ENCODE results near the gene NSUN4. TPM values are rescaled to one million over a fixed set of nuclear protein-coding genes. Genes with fewer than 3 reads are reported as not detected.

Gene NSUN4
- total and polyA plus RNA-seq, 4 experiments from 2014 or later = 7.7 to 26.9 (median 22.5) TPM

GRCh38 chr1:46379996-46380395, 39.4 kb downstream of the NSUN4 start:
- Mint-ChIP-seq H3K9me3 (peaks cover 0 to 14% (median 6%) of the 10 kb centered on the region in 8 donors), H3K36me3 (peaks cover 4 to 5% of the 10 kb centered on the region in 2 donors), H3K27me3 (no peaks in the 10 kb centered on the region), H3K27ac (no peak overlapping the region), H3K4me1 (no peaks in the 10 kb centered on the region), H3K4me3 (no peak overlapping the region)
- CTCF ChIA-PET (ENCODE audit: partially characterized antibody) = interaction anchor here (1.7 to 2.6 kb wide), 2 partner anchors 32 to 67 kb away, joined by 4 to 8 read pairs; no protein-coding TSS in a partner anchor
- H3K27me3 ChIP-seq (ENCODE audit: insufficient read depth, low read length) = no peaks in the 10 kb centered on the region
- no peaks in the 10 kb centered on the region for H3K9me3 ChIP-seq (ENCODE audit: control insufficient read depth in 1 of 2, low read length in 2 of 2)
- intact Hi-C loops (cut with micrococcal nuclease) = no loop called here
- no peaks in the 10 kb centered on the region for H3K36me3 ChIP-seq (ENCODE audit: insufficient read depth, low read length)
- DNase-seq = no peak
- no peak overlapping the region for H3K27ac ChIP-seq (ENCODE audit: low read depth, low read length)
- H3K4me3 ChIP-seq (ENCODE audit: low read length in 2 of 2) = no peak overlapping the region
- H3K4me1 ChIP-seq (ENCODE audit: insufficient read depth, low read length) = no peaks in the 10 kb centered on the region
- POLR2A ChIA-PET (ENCODE audit: partially characterized antibody) = no interaction called here

GRCh38 chr1:46380508-46380907, 39.9 kb downstream of the NSUN4 start:
- CTCF ChIA-PET (ENCODE audit: partially characterized antibody) = interaction anchor here (1.7 to 2.6 kb wide), 2 partner anchors 33 to 67 kb away, joined by 4 to 8 read pairs; no protein-coding TSS in a partner anchor
- Histone ChIP-seq H3K4me3 (ENCODE audit: low read length in 2 of 2) (no peak overlapping the region), H3K4me1 (ENCODE audit: insufficient read depth, low read length) (no peaks in the 10 kb centered on the region), H3K27me3 (ENCODE audit: insufficient read depth, low read length) (no peaks in the 10 kb centered on the region), H3K27ac (ENCODE audit: low read depth, low read length) (no peak overlapping the region), H3K36me3 (ENCODE audit: insufficient read depth, low read length) (no peaks in the 10 kb centered on the region), H3K9me3 (ENCODE audit: control insufficient read depth in 1 of 2, low read length in 2 of 2) (no peaks in the 10 kb centered on the region)
- no peaks in the 10 kb centered on the region for H3K27me3 Mint-ChIP-seq
- H3K4me1 Mint-ChIP-seq = no peaks in the 10 kb centered on the region
- POLR2A ChIA-PET (ENCODE audit: partially characterized antibody) = no interaction called here
- intact Hi-C loops (cut with micrococcal nuclease) = no loop called here
- no peak overlapping the region for H3K4me3 Mint-ChIP-seq
- H3K27ac Mint-ChIP-seq = no peak overlapping the region
- H3K36me3 Mint-ChIP-seq = peaks cover 5 to 7% of the 10 kb centered on the region in 2 donors
- DNase-seq = no peak
- H3K9me3 Mint-ChIP-seq = peaks cover 0 to 14% (median 6%) of the 10 kb centered on the region in 8 donors

- H3K4me1 Mint-ChIP-seq = peaks cover 4 to 18% (median 6%) of the 10 kb centered on the region in 4 donors
- Histone ChIP-seq H3K27ac (ENCODE audit: low read depth, low read length) (no peak overlapping the region), H3K36me3 (ENCODE audit: insufficient read depth, low read length) (no peaks in the 10 kb centered on the region), H3K4me3 (ENCODE audit: low read length in 2 of 2) (no peak overlapping the region), H3K4me1 (ENCODE audit: insufficient read depth, low read length) (no peaks in the 10 kb centered on the region), H3K27me3 (ENCODE audit: insufficient read depth, low read length) (no peaks in the 10 kb centered on the region), H3K9me3 (ENCODE audit: control insufficient read depth in 1 of 2, low read length in 2 of 2) (no peaks in the 10 kb centered on the region)
- POLR2A ChIA-PET (ENCODE audit: partially characterized antibody) = no interaction called here
- H3K27ac Mint-ChIP-seq = peak overlapping the region in 2 of 7 donors; percentile 2 to 30
- H3K36me3 Mint-ChIP-seq = peaks cover 3 to 9% of the 10 kb centered on the region in 2 donors
- peaks cover 0 to 19% (median 14%) of the 10 kb centered on the region in 8 donors for H3K9me3 Mint-ChIP-seq
- CTCF ChIA-PET (ENCODE audit: partially characterized antibody) = no interaction called here
- H3K27me3 Mint-ChIP-seq = peaks cover 12 to 14% of the 10 kb centered on the region in 2 donors
- peak overlapping the region in 7 of 8 donors; percentile 35 to 81 (median 71) for H3K4me3 Mint-ChIP-seq
- DNase-seq = no peak
- intact Hi-C loops (cut with micrococcal nuclease) = no loop called here
Measured at GRCh38 chr1:46393510-46393909, 52.9 kb downstream of the NSUN4 start.

GRCh38 chr1:46394108-46394871, 53.7 kb downstream of the NSUN4 start, which contains the start of gene FAAH:
FAAH (plus strand) TSS chr1:46394317; CDS start chr1:46394349, 32 bp downstream.
- Mint-ChIP-seq H3K9me3 (peaks cover 0 to 19% (median 14%) of the 10 kb centered on the region in 8 donors), H3K36me3 (peaks cover 3 to 9% of the 10 kb centered on the region in 2 donors), H3K4me1 (peaks cover 4 to 18% (median 6%) of the 10 kb centered on the region in 4 donors), H3K27me3 (peaks cover 12 to 14% of the 10 kb centered on the region in 2 donors), H3K4me3 (peak within 1 kb of the TSS; percentile 38 to 83 (median 75)), H3K27ac (peak within 1 kb of the TSS in 3 of 7 donors; percentile 2 to 30 (median 10))
- Histone ChIP-seq H3K4me3 (ENCODE audit: low read length in 2 of 2) (peak within 1 kb of the TSS in 1 of 2 donors; percentile 32), H3K4me1 (ENCODE audit: insufficient read depth, low read length) (no peaks in the 10 kb centered on the region), H3K36me3 (ENCODE audit: insufficient read depth, low read length) (no peaks in the 10 kb centered on the region), H3K27ac (ENCODE audit: low read depth, low read length) (no peak within 1 kb of the TSS), H3K9me3 (ENCODE audit: control insufficient read depth in 1 of 2, low read length in 2 of 2) (no peaks in the 10 kb centered on the region), H3K27me3 (ENCODE audit: insufficient read depth, low read length) (no peaks in the 10 kb centered on the region)
- ChIA-PET CTCF (ENCODE audit: partially characterized antibody) (no interaction called here), POLR2A (ENCODE audit: partially characterized antibody) (no interaction called here)
- peak in 4 of 5 donors; percentile 22 to 42 (median 36) for DNase-seq
- intact Hi-C loops (cut with micrococcal nuclease) = no loop called here

- Mint-ChIP-seq H3K27ac (peak overlapping the region in 1 of 7 donors; percentile 10), H3K27me3 (peaks cover 12 to 14% of the 10 kb centered on the region in 2 donors), H3K36me3 (peaks cover 3 to 9% of the 10 kb centered on the region in 2 donors), H3K9me3 (peaks cover 0 to 19% (median 14%) of the 10 kb centered on the region in 8 donors), H3K4me1 (peaks cover 4 to 18% (median 6%) of the 10 kb centered on the region in 4 donors), H3K4me3 (peak overlapping the region; percentile 6 to 83 (median 70))
- no peak overlapping the region for H3K4me3 ChIP-seq (ENCODE audit: low read length in 2 of 2)
- no peaks in the 10 kb centered on the region for H3K27me3 ChIP-seq (ENCODE audit: insufficient read depth, low read length)
- CTCF ChIA-PET (ENCODE audit: partially characterized antibody) = no interaction called here
- DNase-seq = no peak
- H3K4me1 ChIP-seq (ENCODE audit: insufficient read depth, low read length) = no peaks in the 10 kb centered on the region
- intact Hi-C loops (cut with micrococcal nuclease) = no loop called here
- no peaks in the 10 kb centered on the region for H3K36me3 ChIP-seq (ENCODE audit: insufficient read depth, low read length)
- POLR2A ChIA-PET (ENCODE audit: partially characterized antibody) = no interaction called here
- H3K27ac ChIP-seq (ENCODE audit: low read depth, low read length) = no peak overlapping the region
- no peaks in the 10 kb centered on the region for H3K9me3 ChIP-seq (ENCODE audit: control insufficient read depth in 1 of 2, low read length in 2 of 2)
Measured at GRCh38 chr1:46394872-46395465, 54.4 kb downstream of the NSUN4 start.

GRCh38 chr1:46396441-46397398, 56.1 kb downstream of the NSUN4 start:
- Mint-ChIP-seq H3K27ac (no peak overlapping the region), H3K4me3 (no peak overlapping the region), H3K9me3 (peaks cover 0 to 18% (median 14%) of the 10 kb centered on the region in 8 donors), H3K36me3 (peaks cover 3 to 9% of the 10 kb centered on the region in 2 donors), H3K4me1 (peaks cover 4 to 18% (median 6%) of the 10 kb centered on the region in 4 donors), H3K27me3 (peaks cover 12 to 14% of the 10 kb centered on the region in 2 donors)
- Histone ChIP-seq H3K9me3 (ENCODE audit: control insufficient read depth in 1 of 2, low read length in 2 of 2) (no peaks in the 10 kb centered on the region), H3K4me1 (ENCODE audit: insufficient read depth, low read length) (no peaks in the 10 kb centered on the region), H3K4me3 (ENCODE audit: low read length in 2 of 2) (no peak overlapping the region), H3K36me3 (ENCODE audit: insufficient read depth, low read length) (no peaks in the 10 kb centered on the region), H3K27ac (ENCODE audit: low read depth, low read length) (no peak overlapping the region), H3K27me3 (ENCODE audit: insufficient read depth, low read length) (no peaks in the 10 kb centered on the region)
- no peak for DNase-seq
- intact Hi-C loops (cut with micrococcal nuclease) = no loop called here
- ChIA-PET POLR2A (ENCODE audit: partially characterized antibody) (no interaction called here), CTCF (ENCODE audit: partially characterized antibody) (no interaction called here)

All from CD4-positive, alpha-beta memory T cell (primary cell).